ENCODE results near the gene FGF14.

GRCh38 chr13:101792189-101792588 lies 609.7 kb downstream of the FGF14 start:
- TF ChIP-seq MAX (IDR thresholded peaks at IDR 0.05; ENCODE audit: insufficient read depth, insufficient read length) = no peak
- no peak for TF ChIP-seq CTCF (IDR thresholded peaks at IDR 0.05; ENCODE audit: extremely low read depth in 1 of 2, insufficient read depth in 1 of 2, low read depth in 1 of 2, low read length in 2 of 2)
